DND-41 (cell line): Measurements from ENCODE around the gene RPL29.

Experiments used
- EZH2 ChIP-seq: IDR thresholded peaks from 3 replicates; pipeline ENCODE4 v1.6.1; 2012; ENCODE audit warnings: borderline replicate concordance, low read depth, mild to moderate bottlenecking, moderate library complexity, low read length, inconsistent platforms; ENCODE audit not compliant: severe bottlenecking
- TF ChIP-seq, protein P1 (sequence below): IDR thresholded peaks from 2 replicates; pipeline ENCODE4 v1.5.1; 2012; ENCODE audit warnings: borderline replicate concordance, low read length, moderate library complexity, mild to moderate bottlenecking; ENCODE audit not compliant: poor library complexity, severe bottlenecking; ENCODE audit errors: extremely low read depth

- TF ChIP-seq, protein P1, sequence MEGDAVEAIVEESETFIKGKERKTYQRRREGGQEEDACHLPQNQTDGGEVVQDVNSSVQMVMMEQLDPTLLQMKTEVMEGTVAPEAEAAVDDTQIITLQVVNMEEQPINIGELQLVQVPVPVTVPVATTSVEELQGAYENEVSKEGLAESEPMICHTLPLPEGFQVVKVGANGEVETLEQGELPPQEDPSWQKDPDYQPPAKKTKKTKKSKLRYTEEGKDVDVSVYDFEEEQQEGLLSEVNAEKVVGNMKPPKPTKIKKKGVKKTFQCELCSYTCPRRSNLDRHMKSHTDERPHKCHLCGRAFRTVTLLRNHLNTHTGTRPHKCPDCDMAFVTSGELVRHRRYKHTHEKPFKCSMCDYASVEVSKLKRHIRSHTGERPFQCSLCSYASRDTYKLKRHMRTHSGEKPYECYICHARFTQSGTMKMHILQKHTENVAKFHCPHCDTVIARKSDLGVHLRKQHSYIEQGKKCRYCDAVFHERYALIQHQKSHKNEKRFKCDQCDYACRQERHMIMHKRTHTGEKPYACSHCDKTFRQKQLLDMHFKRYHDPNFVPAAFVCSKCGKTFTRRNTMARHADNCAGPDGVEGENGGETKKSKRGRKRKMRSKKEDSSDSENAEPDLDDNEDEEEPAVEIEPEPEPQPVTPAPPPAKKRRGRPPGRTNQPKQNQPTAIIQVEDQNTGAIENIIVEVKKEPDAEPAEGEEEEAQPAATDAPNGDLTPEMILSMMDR: no peak
- TF ChIP-seq EZH2: no peak
Measured at GRCh38 chr3:52022323-52023100, 26.8 kb upstream of the RPL29 start.
